GM12872 (cell line): ENCODE results near the gene RNGTT.

ENCODE experiments used
- CTCF ChIP-seq: IDR thresholded peaks from 3 replicates; pipeline ENCODE4 v1.5.1; 2011; ENCODE audit warnings: low read depth, mild to moderate bottlenecking, low read length, moderate library complexity; ENCODE audit not compliant: insufficient read depth

Gene RNGTT

GRCh38 chr6:88890394-88890793, 73.0 kb downstream of the RNGTT start:
- TF ChIP-seq CTCF: no peak

- no peak for TF ChIP-seq CTCF
Observed at GRCh38 chr6:88884361-88884760, 79.1 kb downstream of the RNGTT start.

- no peak for TF ChIP-seq CTCF
Observed at GRCh38 chr6:88882536-88882935, 80.9 kb downstream of the RNGTT start.

- TF ChIP-seq CTCF: no peak
Observed at GRCh38 chr6:88881451-88881850, 82.0 kb downstream of the RNGTT start.

GRCh38 chr6:88880021-88880420, 83.4 kb downstream of the RNGTT start:
- no peak for TF ChIP-seq CTCF

GRCh38 chr6:88877893-88878292, 85.5 kb downstream of the RNGTT start:
- TF ChIP-seq CTCF: no peak

- TF ChIP-seq CTCF: no peak
Observed at GRCh38 chr6:88872962-88873361, 90.5 kb downstream of the RNGTT start.

- TF ChIP-seq CTCF: no peak
Observed at GRCh38 chr6:88871498-88871897, 91.9 kb downstream of the RNGTT start.
